ENCODE measurements around the gene FXYD6.

FXYD6 gene

DNA sequence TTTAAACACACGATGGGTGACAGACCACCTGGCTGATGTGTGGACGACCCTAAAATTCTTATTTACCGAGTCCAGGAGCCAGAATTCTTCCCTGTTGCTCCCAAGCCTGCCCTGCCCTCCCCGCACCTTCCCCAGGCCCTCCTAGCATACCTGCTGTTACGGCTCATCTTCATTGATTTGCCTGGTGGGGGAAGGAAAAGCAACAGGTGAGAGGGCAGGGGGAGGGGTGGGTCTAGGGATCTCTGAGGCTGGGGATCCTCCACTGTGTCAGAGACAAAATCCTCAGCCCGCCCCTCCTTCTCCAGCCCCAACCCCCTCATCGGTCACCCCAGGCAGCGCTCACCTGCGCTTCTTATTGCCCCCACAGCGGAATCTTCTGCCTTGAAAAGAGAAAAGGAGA, 55.9 kb downstream of the FXYD6 start:
- FAIRE-seq (no peak), DNase-seq (ENCODE audit: insufficient read length, low spot score) (no peak)
- TF ChIP-seq, protein P1, sequence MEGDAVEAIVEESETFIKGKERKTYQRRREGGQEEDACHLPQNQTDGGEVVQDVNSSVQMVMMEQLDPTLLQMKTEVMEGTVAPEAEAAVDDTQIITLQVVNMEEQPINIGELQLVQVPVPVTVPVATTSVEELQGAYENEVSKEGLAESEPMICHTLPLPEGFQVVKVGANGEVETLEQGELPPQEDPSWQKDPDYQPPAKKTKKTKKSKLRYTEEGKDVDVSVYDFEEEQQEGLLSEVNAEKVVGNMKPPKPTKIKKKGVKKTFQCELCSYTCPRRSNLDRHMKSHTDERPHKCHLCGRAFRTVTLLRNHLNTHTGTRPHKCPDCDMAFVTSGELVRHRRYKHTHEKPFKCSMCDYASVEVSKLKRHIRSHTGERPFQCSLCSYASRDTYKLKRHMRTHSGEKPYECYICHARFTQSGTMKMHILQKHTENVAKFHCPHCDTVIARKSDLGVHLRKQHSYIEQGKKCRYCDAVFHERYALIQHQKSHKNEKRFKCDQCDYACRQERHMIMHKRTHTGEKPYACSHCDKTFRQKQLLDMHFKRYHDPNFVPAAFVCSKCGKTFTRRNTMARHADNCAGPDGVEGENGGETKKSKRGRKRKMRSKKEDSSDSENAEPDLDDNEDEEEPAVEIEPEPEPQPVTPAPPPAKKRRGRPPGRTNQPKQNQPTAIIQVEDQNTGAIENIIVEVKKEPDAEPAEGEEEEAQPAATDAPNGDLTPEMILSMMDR (IDR thresholded peaks at IDR 0.05; ENCODE audit: insufficient read depth, missing control alignments), result no peak

DNA sequence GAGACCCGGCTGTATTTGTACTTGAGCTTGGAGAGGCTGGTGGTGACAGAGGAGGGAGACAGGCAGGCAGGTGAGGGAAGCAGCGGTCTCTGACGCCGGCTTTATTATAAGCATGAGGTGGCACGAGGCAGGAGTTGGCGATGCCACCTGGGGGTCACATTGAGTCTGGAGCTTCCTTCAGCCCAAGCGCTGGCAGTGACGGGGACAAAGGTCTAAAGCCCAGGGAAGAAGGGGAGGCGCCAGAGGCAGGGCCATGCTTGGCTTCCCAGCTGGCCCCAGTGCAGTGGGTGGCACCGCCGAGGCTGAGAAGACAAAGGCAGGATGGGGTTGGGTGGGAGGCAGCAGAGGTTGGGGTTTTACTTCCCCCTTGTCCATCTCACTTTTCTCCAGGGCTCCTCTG, 56.4 kb downstream of the FXYD6 start:
- DNase-seq (ENCODE audit: insufficient read length, low spot score) (no peak), FAIRE-seq (no peak)
- TF ChIP-seq, protein P1 (IDR thresholded peaks at IDR 0.05; ENCODE audit: insufficient read depth, missing control alignments), result no peak

DNA sequence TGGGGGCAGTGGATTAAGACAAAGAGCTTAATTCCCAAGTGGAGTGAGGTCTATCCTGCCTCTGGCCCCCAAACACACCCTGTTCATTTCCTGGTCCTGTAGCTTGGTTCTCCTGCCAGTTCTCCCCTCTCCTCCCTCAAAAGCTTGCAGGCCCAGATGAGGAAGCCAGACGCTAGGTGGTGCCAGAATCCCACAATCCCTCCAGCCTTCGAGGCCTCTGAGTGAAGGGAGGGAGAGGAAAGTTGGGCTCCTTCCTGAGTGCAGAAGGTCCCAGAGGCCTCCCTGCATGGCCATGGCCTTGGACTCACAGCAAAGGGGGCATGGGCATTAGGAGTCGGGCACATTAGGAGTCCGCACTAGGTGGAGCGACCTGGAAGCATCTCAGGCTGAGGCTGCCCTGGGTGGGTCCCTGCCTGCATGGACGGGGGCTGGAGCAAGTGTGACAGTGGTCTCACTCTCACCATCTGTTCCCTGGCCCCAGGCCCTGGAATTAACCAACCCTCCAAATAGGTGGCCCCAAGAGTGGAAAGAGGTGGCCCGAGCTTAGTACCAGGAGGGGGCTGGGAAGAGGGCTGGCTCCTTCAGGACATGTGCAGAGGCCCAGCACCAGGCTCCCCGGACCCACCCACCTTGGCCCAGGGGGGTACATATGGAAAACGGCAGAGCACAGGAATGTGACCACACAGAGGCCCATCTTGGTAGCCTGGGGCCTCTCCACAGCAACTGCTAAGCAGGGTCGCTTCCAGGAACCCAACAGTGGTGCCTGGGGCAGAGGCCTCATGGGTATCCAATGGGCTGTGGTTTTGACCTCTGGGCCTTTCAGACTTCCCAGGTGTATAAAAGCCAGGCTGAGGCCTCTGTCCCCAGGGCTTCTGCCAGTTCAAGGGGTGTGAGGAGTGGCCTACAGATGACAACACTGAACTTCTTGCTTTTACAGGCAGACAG, 57.1 kb downstream of the FXYD6 start:
- no peak for DNase-seq (ENCODE audit: insufficient read length, low spot score)

DNA sequence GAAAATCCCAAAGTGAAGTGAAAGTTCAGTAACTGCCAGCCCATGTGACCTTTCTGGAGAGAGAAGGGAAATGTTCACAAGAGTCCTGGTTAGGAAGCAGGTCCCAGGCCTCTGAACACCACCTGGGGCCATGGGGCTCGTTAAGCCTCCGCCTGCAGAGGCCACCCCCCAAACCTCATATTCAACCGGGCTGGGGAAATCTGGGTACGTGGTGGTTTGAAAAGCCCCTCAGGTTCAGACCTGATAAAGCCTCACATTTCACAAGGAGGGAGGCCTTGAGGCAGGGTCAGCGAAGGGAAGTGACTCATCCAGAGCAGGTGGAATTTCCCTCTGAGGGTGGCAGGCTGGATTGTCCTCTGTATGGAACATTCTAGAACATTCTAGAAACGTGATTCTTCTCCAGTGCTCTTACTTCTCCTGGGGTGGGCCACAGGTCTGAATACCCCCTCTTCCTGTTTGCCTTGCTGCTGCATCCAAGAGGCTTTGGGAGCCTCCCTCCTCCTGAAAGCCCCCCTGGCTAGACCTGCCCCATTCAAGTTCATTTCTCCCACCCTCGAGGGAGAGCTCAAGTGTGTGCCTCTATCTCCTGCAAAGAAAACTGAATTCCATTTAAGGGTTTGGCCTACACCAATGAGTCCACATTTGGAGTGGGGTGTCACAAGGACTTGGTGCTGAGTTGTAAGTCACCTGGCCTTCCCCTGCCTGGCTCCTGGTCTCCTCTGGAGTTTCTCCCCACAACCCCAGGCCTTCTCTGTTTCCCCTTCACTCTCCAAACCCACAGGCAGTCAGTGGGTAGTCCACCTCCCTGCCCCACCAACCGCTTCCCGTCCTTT, 58.2 kb downstream of the FXYD6 start:
- no peak for DNase-seq (ENCODE audit: insufficient read length, low spot score)
- FAIRE-seq, result no peak

More for the DNA sequence above, 57.1 kb downstream of the FXYD6 start:
- no peak for FAIRE-seq
- TF ChIP-seq, protein P1 (IDR thresholded peaks at IDR 0.05; ENCODE audit: insufficient read depth, missing control alignments), result peak; percentile 87

DNA sequence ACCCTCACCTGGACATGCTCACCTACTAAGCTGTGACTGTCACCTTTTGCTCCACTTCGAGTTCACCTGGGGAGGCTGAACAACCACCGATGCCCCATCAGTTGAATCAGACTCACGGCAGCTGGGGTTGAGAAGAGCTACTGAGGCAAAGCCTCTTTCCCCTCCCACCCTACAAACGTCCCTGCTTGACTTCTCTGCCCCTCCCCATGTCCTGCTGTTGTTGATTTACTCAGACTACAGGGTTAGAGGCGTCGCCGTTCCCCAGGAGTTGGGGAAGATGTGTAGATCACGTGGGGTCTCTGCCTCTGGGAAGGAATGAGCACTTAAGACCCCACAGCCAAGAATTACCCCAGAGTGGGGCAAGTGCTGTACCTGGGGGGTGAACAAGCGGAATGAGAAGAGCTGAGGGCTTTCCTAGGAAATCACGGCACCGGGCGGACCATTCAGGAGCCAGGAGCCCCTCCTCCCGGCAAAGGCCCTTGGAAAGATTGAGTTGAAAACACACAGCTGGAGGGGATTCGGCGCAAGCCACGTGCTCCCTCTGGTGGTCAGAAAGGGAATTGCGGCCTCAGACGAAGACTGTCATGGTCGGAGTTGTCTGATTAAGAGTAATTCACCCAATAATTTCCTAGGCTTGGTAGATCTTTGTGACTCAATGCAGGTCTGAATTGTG, 59.0 kb downstream of the FXYD6 start:
- TF ChIP-seq, protein P1 (IDR thresholded peaks at IDR 0.05; ENCODE audit: insufficient read depth, missing control alignments), result peak; percentile 96
- FAIRE-seq (no peak), DNase-seq (ENCODE audit: insufficient read length, low spot score) (no peak)

More for the DNA sequence above, 58.2 kb downstream of the FXYD6 start:
- TF ChIP-seq, protein P1 (IDR thresholded peaks at IDR 0.05; ENCODE audit: insufficient read depth, missing control alignments), result no peak

GRCh38 chr11:117816846-117817367, 59.6 kb downstream of the FXYD6 start:
- TF ChIP-seq, protein P1 (IDR thresholded peaks at IDR 0.05; ENCODE audit: insufficient read depth, missing control alignments), result no peak
- no peak for FAIRE-seq
- no peak for DNase-seq (ENCODE audit: insufficient read length, low spot score)
